ENCODE measurements around the gene CCDC6. TPM values are rescaled to one million over a fixed set of nuclear protein-coding genes. Genes with fewer than 3 reads are reported as not detected.

Gene CCDC6
- total and polyA plus RNA-seq, 2 of the 4 experiments (the other 2 are of a cell fraction): 21.8 to 30.8 TPM

DNA sequence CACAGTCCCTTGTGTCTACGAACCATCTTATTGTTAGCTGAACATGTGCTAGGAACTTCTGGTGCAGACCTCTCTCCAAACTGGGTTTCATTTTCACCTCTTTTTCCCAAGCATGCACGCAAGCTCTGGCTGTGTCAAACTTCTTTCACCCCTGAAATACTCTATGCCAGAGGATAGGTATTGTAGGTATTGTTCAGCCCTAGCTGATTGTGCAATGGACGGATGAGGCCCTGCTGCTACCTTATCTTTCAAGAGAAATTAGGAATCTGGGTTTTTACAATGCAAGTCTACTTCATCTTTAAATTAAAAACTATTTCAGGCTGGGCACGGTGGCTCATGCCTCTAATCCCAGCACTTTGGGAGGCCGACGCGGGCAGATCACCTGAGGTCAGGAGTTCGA is 124.8 kb downstream of the CCDC6 start:
- Histone ChIP-seq H3K4me2 (ENCODE audit: low read depth, low read length) (no peak overlapping the region), H3K56ac (ENCODE audit: extremely low read depth, insufficient read depth, low read length) (no peak overlapping the region), H3K23ac (ENCODE audit: low read depth, low read length) (no peak overlapping the region), H4K5ac (ENCODE audit: low read depth, low read length) (no peak overlapping the region), H2BK15ac (ENCODE audit: low read depth, low read length) (no peak overlapping the region), H2AFZ (replicated peaks; ENCODE audit: low read length, poor library complexity) (no peak overlapping the region), H2BK5ac (ENCODE audit: low read depth, low read length, poor library complexity, severe bottlenecking) (no peak overlapping the region), H3K18ac (ENCODE audit: low read depth, low read length) (no peak overlapping the region), H3K9ac (ENCODE audit: low read depth, low read length) (no peak overlapping the region), H3K36me3 (ENCODE audit: control insufficient read depth, insufficient read depth, low read length) (no peaks in the 10 kb centered on the region), H4K91ac (ENCODE audit: insufficient read depth, low read depth, low read length) (no peak overlapping the region), H3K4ac (ENCODE audit: low read depth, low read length) (no peak overlapping the region), H3K27ac (ENCODE audit: insufficient read depth, low read length) (no peak overlapping the region), H4K20me1 (ENCODE audit: insufficient read depth, low read length) (no peaks in the 10 kb centered on the region), H2AK5ac (ENCODE audit: low read depth, low read length) (no peak overlapping the region), H3K4me1 (ENCODE audit: control insufficient read depth, insufficient read depth, low read length) (no peaks in the 10 kb centered on the region), H2AK9ac (replicated peaks; ENCODE audit: low read depth, low read length, poor library complexity) (no peak overlapping the region), H3K14ac (replicated peaks; ENCODE audit: low read depth, low read length) (no peak overlapping the region), H3K27me3 (ENCODE audit: control insufficient read depth, insufficient read depth, low read length) (no peaks in the 10 kb centered on the region), H3K79me1 (ENCODE audit: low read depth in 1 of 2, low read length in 2 of 2) (no peaks in the 10 kb centered on the region), H3K9me1 (ENCODE audit: insufficient read depth, low read length) (no peaks in the 10 kb centered on the region; the same call in 1 of the 2 replicates), H2BK20ac (ENCODE audit: low read depth, low read length) (no peak overlapping the region), H4K8ac (ENCODE audit: low read depth in 2 of 2, low read length in 2 of 2) (no peak overlapping the region), H2BK120ac (ENCODE audit: low read depth, low read length) (no peak overlapping the region), H3K9me3 (ENCODE audit: control insufficient read depth, insufficient read depth, low read length) (no peaks in the 10 kb centered on the region), H3K4me3 (ENCODE audit: insufficient read depth, low read depth, low read length) (no peak overlapping the region)
- in situ Hi-C loops (cut with MboI; ENCODE audit: low sequenced_read_pairs) (no loop called here), dilution Hi-C loops (cut with HindIII; ENCODE audit: low sequenced_read_pairs, unreplicated experiment) (no loop called here), intact Hi-C loops (cut with micrococcal nuclease) (no loop called here)
- BruUV-seq (replicated peaks): no TSS peak
- ChIA-PET CTCF (no interaction called here), POLR2A (ENCODE audit: unreplicated experiment) (no interaction called here)
- no peak for TF ChIP-seq FOS (IDR thresholded peaks at IDR 0.05; ENCODE audit: low read depth, low read length)
- TF ChIP-seq POLR2A (IDR thresholded peaks at IDR 0.05; ENCODE audit: low read depth, low read length): no peak
- TF ChIP-seq CEBPB (IDR thresholded peaks at IDR 0.05; ENCODE audit: low read depth, low read length): 0 out of 2 replicates have a peak, but pooled peaks have one; percentile 26
- no peak for TF ChIP-seq CHD1 (IDR thresholded peaks at IDR 0.05; ENCODE audit: low read depth, low read length)
- no peak for TF ChIP-seq MAFK (IDR thresholded peaks at IDR 0.05; ENCODE audit: low read depth, low read length)
- no peak for ATAC-seq (ENCODE audit: low read depth)
- 86% methylated on average over 1 of the region's 8 CpGs; no CpG with 5 or more reads in 1 of the 2 experiments for WGBS, 2 experiments (ENCODE audit: extremely low coverage in 2 of 2, insufficient read length in 1 of 2)
- no peak for DNase-seq

Data from IMR-90 (cell line).